Spleen (tissue), 11 donors: ENCODE data around the gene RNF126. TPM values are rescaled to one million over a fixed set of nuclear protein-coding genes. Genes with fewer than 3 reads are reported as not detected.

Experiments used
- DNase-seq: peaks from one replicate; pipeline ENCODE4 v3.0.0-alpha.2; 2020
- H3K27ac ChIP-seq, 8 donors: fragments of 200-600 bp; sonication (generic) in 7 of 8; 1 replicate in 4 of 8; 2 replicates in 4 of 8; pipeline versions ENCODE4 v1.5.0 to v1.8.0; 2016 to 2021; ENCODE audit warnings: inconsistent platforms in 4 of 8, mild to moderate bottlenecking in 4 of 8, moderate library complexity in 1 of 8
- H3K27me3 ChIP-seq, 7 donors: fragments of 200-600 bp; sonication (generic) in 6 of 7; replicated peaks in 1 of 7; 1 replicate in 4 of 7; 2 replicates in 3 of 7; pipeline versions ENCODE4 v1.5.0 to v1.8.0; 2016 to 2021; ENCODE audit warnings: inconsistent platforms in 3 of 7, mild to moderate bottlenecking in 1 of 7
- H3K36me3 ChIP-seq, 6 donors: fragments of 200-600 bp; sonication (generic) in 5 of 6; 1 replicate in 4 of 6; 2 replicates in 2 of 6; pipeline versions ENCODE4 v1.5.0 to v1.8.0; 2016 to 2021; ENCODE audit warnings: inconsistent platforms in 2 of 6
- H3K4me1 ChIP-seq, 6 donors: fragments of 200-600 bp; sonication (generic) in 5 of 6; 1 replicate in 3 of 6; 2 replicates in 3 of 6; pipeline versions ENCODE4 v1.5.0 to v1.8.0; 2016 to 2021; ENCODE audit warnings: inconsistent platforms in 3 of 6
- H3K4me3 ChIP-seq, 8 donors: fragments of 200-600 bp; sonication (generic) in 7 of 8; 1 replicate in 4 of 8; 2 replicates in 4 of 8; pipeline versions ENCODE4 v1.5.0 to v1.8.0; 2016 to 2021; ENCODE audit warnings: inconsistent platforms in 4 of 8, mild to moderate bottlenecking in 4 of 8, moderate library complexity in 2 of 8
- H3K9me3 ChIP-seq, 8 donors: fragments of 200-600 bp; sonication (generic) in 7 of 8; 1 replicate in 4 of 8; 2 replicates in 4 of 8; pipeline versions ENCODE4 v1.5.0 to v1.8.0; 2016 to 2021; ENCODE audit warnings: inconsistent platforms in 4 of 8
- CTCF ChIP-seq, 11 experiments: fragments of 200-600 bp in 7 of 11; fragments of 450-650 bp in 4 of 11; sonication (generic) in 4 of 11; IDR thresholded peaks in 8 of 11; conservative IDR thresholded peaks in 3 of 11; 1 replicate in 7 of 11; 2 replicates in 4 of 11; pipeline versions ENCODE4 v1.4.0 to v1.8.0; 2016 to 2021; ENCODE audit warnings: antibody characterized with exemption in 11 of 11, inconsistent platforms in 4 of 11, mild to moderate bottlenecking in 1 of 11
- POLR2A ChIP-seq, 3 donors: fragments of 450-650 bp; IDR thresholded peaks; one replicate each; pipeline ENCODE4 v1.5.1; 2017; ENCODE audit warnings: antibody characterized with exemption in 3 of 3, mild to moderate bottlenecking in 1 of 3
- POLR2AphosphoS5 ChIP-seq, 3 donors: sonication (generic); formaldehyde crosslinking; IDR thresholded peaks; one replicate each; pipeline ENCODE4 v1.5.1; 2017; ENCODE audit warnings: antibody characterized with exemption in 3 of 3
- WGBS, 5 donors: extraction: QIAGEN DNeasy Blood & Tissue Kit in 3 of 5; methylation state at CpG; one replicate each; pipeline versions ENCODE4 v1.1.5 to v1.1.7; 2013 to 2018; 5-methylcytosine and 5-hydroxymethylcytosine counted together
- intact Hi-C: fragments of 100-400 bp; cut with DNase I; formaldehyde crosslinking; loops from one replicate; pipeline ENCODE4 v1.15.0; 2023; ENCODE audit warnings: low total_unique reads
- polyA plus RNA-seq, 3 donors: library from polyadenylated mRNA; stranded (reverse); fragments of 200-250 nt; gene quantifications; one replicate each; pipeline ENCODE4 v1.2.1, GENCODE V29; 2013
- total RNA-seq, 7 donors: library from RNA; depleted of rRNA in 3 of 7; stranded (reverse); fragments of >200 nt in 3 of 7; fragmentation: NEBNext Ultra II Directional in 4 of 7; extraction: Animal tissue kit (Norgen Biotek cat#: 25700) in 4 of 7; gene quantifications; one replicate each; pipeline versions ENCODE4 v1.1.0 to v1.2.1, GENCODE V29; 2016 to 2021
- donor health status: healthy with polysubstance abuse.
- donor health status: DM: no; HTN: no; CAD: no; lungs with moderate emphysema.
- donor health status: DM: no; HTN: no; CAD: no.
- donor health status: Bipolar disorder and iron deficiency.
- donor health status: healthy.
- donor health status: DM: no; HTN: no; CAD: no.
- donor health status: DM: yes; HTN: yes; CAD: no.

The RNF126 gene
- total and polyA plus RNA-seq, 10 donors, result 38.1 to 95.1 (median 54.8) TPM

GRCh38 chr19:695352-695949 lies 32.4 kb upstream of the RNF126 start, which contains the start of gene PRSS57:
Gene PRSS57, minus strand, starts transcription at chr19:695452. Its CDS starts 22 bp downstream, at chr19:695430.
- WGBS, 5 donors, result 22 to 50% (median 29%) methylated on average over 14 to 31 of the region's 31 CpGs
- H3K4me3 ChIP-seq, result peak within 1 kb of the TSS in 1 of 8 donors; percentile 33
- H3K9me3 ChIP-seq, result no peaks in the 10 kb centered on the region
- intact Hi-C loops, result no loop called here
- peaks cover 0 to 61% (median 17%) of the 10 kb centered on the region in 7 donors for H3K27me3 ChIP-seq
- H3K27ac ChIP-seq, result no peak within 1 kb of the TSS
- H3K36me3 ChIP-seq, result no peaks in the 10 kb centered on the region
- no peak for TF ChIP-seq CTCF (IDR thresholded peaks at IDR 0.05 in 8 of 11, conservative IDR thresholded peaks at IDR 0.05 in 3 of 11)
- DNase-seq, result no peak
- H3K4me1 ChIP-seq, result peaks cover 0 to 39% (median 17%) of the 10 kb centered on the region in 6 donors

GRCh38 chr19:694481-695351 lies 31.7 kb upstream of the RNF126 start:
- TF ChIP-seq POLR2AphosphoS5 (IDR thresholded peaks at IDR 0.05) (no peak), CTCF (IDR thresholded peaks at IDR 0.05 in 8 of 11, conservative IDR thresholded peaks at IDR 0.05 in 3 of 11) (no peak), POLR2A (IDR thresholded peaks at IDR 0.05) (no peak)
- H3K4me3 ChIP-seq, result peak overlapping the region in 1 of 8 donors; percentile 33
- no peak for DNase-seq
- intact Hi-C loops, result no loop called here
- H3K27me3 ChIP-seq, result peaks cover 0 to 56% (median 17%) of the 10 kb centered on the region in 7 donors
- H3K36me3 ChIP-seq, result no peaks in the 10 kb centered on the region
- H3K9me3 ChIP-seq, result no peaks in the 10 kb centered on the region
- H3K27ac ChIP-seq, result no peak overlapping the region
- H3K4me1 ChIP-seq, result peaks cover 0 to 36% (median 17%) of the 10 kb centered on the region in 6 donors
- WGBS, 5 donors, result 18 to 24% (median 20%) methylated on average over 24 to 41 of the region's 41 CpGs

- no peak overlapping the region for H3K4me3 ChIP-seq
- H3K27ac ChIP-seq, result no peak overlapping the region
- H3K9me3 ChIP-seq, result no peaks in the 10 kb centered on the region
- H3K36me3 ChIP-seq, result no peaks in the 10 kb centered on the region
- intact Hi-C loops, result no loop called here
- H3K27me3 ChIP-seq, result peaks cover 0 to 13% (median 8%) of the 10 kb centered on the region in 7 donors
- H3K4me1 ChIP-seq, result peaks cover 0 to 9% (median 5%) of the 10 kb centered on the region in 6 donors
- TF ChIP-seq POLR2A (IDR thresholded peaks at IDR 0.05) (no peak), CTCF (IDR thresholded peaks at IDR 0.05 in 8 of 11, conservative IDR thresholded peaks at IDR 0.05 in 3 of 11) (no peak), POLR2AphosphoS5 (IDR thresholded peaks at IDR 0.05) (no peak)
- no peak for DNase-seq
- WGBS, 5 donors, result 67 to 81% (median 77%) methylated on average over 16 to 18 of the region's 18 CpGs
These were observed 27.2 kb upstream of the RNF126 start for GRCh38 chr19:690203-690602.

- TF ChIP-seq POLR2AphosphoS5 (IDR thresholded peaks at IDR 0.05) (no peak), CTCF (IDR thresholded peaks at IDR 0.05 in 8 of 11, conservative IDR thresholded peaks at IDR 0.05 in 3 of 11) (no peak), POLR2A (IDR thresholded peaks at IDR 0.05) (no peak)
- H3K4me1 ChIP-seq, result no peaks in the 10 kb centered on the region
- intact Hi-C loops, result no loop called here
- no peak overlapping the region for H3K4me3 ChIP-seq
- 69 to 92% (median 81%) methylated on average over 16 to 17 of the region's 17 CpGs for WGBS, 5 donors
- peaks cover 0 to 1% (median 0%) of the 10 kb centered on the region in 7 donors for H3K27me3 ChIP-seq
- no peak for DNase-seq
- H3K36me3 ChIP-seq, result no peaks in the 10 kb centered on the region
- H3K9me3 ChIP-seq, result no peaks in the 10 kb centered on the region
- no peak overlapping the region for H3K27ac ChIP-seq
These were observed 26.0 kb upstream of the RNF126 start for GRCh38 chr19:688992-689391.
